COR-L47 (cell line): ENCODE measurements around the gene CHRDL2.

Experiments
- DNase-seq: peaks from one replicate; lab custom pipeline; 2025; lab: John Stamatoyannopoulos, UW

CHRDL2 gene

DNA sequence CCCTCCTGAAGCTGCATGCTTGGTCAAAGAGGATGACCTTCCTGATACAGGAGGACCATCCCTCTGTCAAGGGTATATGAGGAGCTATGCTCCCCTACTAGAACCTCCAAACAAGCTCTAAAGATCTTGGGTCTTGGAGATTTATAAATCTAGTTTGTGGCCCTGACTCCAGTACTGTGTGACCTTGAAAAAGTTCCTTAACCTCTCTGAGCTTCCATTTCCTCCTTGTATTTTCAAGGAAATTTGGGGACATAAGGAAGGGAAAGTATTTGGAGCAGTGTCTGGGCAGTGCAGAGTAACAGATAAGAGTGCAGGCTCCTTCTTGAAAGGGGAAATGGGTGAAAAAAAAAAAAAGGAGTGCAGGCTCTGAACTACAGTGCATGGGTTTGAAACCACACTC lies 45.9 kb downstream of the CHRDL2 start:
- DNase-seq, result no peak

GRCh38 chr11:74684661-74685060 lies 46.6 kb downstream of the CHRDL2 start:
- DNase-seq, result no peak

DNA sequence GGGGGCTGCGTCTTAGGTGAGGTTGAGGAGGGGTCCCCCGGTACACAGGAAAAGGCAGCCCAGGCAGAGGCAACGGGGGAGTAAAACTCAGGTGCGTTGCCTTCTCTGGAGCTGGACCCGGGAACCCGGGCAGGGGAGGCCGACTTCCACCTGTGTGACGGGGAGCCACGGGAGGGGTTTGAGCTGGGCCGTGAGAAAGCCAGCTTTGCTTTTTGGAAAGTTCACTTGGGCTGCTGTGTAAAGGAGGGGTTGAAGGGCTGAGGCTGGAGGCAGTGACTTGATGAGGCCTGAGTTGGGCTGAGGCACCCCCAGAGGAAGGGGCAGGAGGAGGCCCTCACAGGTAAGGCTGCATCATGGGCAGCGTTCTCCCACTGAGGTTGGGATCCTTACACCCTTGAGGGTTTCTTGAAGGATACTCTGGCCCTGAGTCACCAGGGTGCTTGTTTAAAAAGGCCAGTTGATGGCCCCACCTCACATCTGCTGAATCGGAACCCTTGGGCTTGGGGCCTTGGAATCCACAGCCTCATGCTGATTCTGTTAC lies 47.2 kb downstream of the CHRDL2 start:
- DNase-seq, result no peak

DNA sequence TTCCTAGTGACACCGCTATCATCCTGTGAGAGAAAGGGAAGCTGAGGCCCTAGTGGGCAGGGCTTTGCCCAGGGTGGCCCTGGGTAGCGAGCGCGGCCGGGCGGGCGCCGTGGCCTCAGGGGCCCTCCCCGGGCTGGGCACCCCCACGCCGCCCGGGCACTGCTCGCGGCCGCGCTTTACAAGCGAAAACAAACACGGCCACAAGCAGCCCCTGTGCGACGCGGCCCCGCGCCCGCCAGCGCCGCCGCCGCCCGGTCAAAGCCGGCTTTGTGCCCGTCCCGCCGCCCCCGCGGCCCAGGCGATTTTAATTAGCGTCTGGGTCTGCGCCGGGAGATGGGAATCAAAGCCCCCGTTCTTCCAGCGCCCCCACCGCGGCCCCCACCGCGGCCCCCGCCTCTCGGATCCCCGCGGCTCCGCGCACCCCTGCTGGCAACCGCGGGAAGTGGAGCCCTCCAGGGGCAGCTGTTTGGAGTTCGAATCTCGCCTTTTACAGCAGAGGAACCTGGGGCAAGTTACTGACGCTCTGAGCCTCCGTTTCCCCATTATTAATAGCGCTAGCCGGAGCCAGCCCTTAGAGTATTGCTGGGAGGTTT lies 47.9 kb downstream of the CHRDL2 start:
- DNase-seq, result no peak

GRCh38 chr11:74682731-74683278 lies 48.4 kb downstream of the CHRDL2 start:
- no peak for DNase-seq

DNA sequence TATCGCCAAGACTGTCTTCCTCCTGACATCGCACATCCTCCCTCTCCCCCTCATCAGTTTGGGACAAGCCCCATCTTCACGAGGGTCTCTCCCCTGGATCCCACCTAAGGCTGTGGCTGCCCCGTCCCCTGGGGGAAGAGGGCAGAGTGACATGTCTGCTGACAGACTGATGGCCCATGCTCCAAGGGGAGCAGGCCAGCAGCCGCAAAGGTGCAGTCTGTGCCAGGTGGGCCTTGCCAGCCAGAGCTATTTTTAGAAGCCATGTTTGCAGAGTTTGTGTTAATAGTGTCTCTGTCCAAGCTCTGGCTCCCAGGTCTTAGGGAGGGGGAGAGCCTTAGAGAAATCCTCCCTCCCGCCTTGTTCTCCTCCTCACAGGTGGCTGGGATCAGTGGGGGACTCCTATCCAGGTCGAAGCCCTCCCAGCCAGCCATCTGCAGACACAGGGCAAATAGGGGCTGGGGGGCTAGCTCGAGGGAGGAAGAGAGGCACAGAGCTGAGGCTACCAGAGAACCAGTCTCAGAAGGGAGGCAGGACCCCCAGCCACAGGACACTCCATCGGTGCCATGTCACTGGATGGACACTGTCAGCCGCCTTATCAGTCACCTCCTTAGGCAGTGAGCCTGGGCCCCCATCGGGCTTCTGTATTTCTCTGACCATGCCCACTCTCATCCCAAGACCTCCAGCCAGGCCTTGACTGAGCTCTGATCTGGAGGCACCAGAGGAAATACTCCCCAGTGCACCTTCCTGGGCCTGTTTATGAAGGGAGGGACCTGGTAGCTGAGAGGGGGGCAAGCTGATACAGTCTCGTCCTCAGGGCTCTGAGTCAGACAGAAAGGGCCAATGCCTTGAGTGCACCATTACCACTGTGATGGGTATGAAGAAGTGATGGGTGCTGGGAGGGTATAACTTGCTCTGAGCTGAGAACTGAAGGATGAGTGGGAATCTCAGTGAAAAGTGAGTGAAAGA lies 49.3 kb downstream of the CHRDL2 start:
- DNase-seq, result peak; percentile 13

- DNase-seq, result no peak
Observed at GRCh38 chr11:74680703-74681531, 50.3 kb downstream of the CHRDL2 start.

GRCh38 chr11:74680035-74680671 lies 51.1 kb downstream of the CHRDL2 start:
- no peak for DNase-seq

DNA sequence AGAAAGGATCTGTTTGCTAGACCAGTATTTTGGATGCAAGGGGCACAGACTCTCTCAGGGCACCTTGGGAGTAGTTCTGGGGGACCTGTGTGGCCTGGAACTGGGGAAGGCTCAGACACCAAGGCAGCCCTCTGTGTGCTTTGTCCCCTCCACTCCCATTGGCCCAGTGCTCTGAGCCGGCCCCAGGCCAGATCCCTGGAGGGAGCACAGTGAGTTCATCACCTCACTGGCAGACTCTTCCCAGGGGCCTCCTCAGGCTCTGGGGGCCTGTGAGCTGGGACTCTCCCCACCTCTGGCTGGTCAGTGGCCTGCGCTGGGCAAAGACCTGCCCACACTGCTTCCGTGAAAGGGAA lies 51.7 kb downstream of the CHRDL2 start:
- no peak for DNase-seq

DNA sequence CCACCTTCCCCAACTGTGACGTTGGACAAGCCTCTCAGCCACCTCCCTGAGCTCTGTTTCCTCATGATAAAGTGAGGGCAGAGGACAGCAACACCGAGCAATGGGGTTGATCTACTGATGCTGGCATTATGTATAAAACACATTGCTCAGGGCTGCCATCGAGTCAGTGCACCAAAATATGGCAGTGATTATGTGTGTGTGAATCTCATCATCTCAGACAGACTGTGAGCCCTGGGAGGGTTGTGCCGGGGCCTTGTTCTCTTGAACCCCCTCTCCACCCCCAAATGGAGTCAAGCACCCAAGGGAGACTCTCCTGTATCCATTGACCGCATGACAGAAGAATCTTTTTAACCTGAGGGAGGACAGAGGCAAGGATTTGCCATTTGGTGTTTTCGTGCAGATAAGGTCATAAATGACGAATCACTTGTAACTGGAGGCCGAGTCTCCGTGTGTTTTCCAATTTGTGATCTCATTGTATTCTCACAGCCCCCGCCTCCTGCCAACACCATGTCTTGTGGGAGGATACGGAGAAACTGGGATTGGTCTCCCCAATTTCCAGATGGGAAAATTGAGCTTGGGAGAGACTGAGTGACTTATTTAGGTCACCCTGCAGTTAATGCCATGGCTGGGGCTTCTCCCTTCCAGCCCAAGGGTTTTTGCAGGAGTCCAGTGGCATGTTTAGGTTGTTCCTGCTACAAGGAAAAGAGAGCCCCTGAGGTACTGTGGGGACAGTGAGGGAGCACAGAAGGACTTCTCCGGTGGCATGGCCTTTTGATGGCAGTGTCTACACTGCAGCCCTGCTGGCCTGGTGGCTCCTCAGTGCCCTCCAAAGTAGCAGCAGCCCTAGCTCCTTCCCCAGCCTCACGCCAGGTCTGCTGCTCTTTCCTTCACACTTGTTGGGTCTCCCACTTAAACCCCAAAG lies 52.4 kb downstream of the CHRDL2 start:
- DNase-seq, result no peak

DNA sequence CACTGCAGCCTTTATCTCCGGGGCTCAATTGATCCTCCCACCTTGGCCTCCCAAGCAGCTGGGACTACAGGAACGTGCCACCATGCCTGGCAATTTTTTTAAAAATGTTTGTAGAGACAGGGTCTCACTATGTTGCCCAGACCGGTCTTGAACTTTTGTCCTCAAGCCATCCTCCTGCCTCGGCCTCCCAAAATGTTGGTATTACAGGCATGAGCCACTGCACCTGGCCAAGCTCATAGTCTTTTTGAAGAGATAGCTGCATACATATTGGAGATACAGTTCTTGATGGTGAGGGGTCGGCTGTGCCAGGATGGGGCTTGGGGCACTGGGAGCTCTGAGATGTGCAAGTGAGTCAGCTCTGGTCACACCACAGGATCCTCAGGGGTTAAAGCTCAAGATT lies 53.2 kb downstream of the CHRDL2 start:
- DNase-seq, result no peak

DNA sequence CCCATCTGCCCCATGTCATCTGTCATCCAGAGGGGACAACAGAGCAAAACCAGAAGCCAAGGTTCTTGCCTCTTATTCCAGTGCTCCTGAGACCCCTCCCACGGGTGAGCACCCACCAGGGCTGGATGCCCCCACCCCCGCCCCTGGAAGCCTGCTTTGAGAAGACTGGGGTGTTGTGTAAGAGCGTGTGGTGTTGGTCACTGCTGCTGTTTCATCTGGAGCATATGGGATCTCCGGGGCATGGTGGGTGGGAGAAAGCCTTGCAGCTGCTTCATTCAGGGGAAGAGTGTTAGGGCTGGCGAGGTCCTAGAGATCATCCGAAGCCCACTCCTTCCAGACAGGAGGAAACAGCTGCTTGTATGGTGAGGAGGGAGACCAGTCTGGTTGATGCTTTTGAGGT lies 54.1 kb downstream of the CHRDL2 start:
- DNase-seq, result no peak

DNA sequence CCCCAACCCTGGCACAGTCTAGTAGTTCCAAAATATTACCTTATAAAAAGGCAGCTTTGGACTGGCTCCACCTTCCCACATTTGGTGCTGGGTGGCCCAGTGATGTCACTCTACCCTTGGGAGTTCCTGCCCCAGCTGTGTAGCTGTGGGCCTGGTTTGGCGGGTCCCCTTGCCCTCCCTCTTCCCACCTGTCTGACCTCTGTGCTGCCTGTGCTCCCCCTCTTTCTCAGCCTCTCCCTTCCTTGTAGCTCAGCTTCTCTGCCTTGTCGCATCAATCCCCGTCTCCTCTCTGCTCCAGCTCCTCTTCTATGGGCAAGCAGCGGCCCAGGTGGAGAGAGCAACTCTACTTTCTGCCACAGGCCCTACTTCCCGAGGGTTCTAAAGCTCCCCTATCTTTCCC lies 54.6 kb downstream of the CHRDL2 start:
- no peak for DNase-seq

GRCh38 chr11:74675761-74676160 lies 55.5 kb downstream of the CHRDL2 start:
- DNase-seq, result no peak

DNA sequence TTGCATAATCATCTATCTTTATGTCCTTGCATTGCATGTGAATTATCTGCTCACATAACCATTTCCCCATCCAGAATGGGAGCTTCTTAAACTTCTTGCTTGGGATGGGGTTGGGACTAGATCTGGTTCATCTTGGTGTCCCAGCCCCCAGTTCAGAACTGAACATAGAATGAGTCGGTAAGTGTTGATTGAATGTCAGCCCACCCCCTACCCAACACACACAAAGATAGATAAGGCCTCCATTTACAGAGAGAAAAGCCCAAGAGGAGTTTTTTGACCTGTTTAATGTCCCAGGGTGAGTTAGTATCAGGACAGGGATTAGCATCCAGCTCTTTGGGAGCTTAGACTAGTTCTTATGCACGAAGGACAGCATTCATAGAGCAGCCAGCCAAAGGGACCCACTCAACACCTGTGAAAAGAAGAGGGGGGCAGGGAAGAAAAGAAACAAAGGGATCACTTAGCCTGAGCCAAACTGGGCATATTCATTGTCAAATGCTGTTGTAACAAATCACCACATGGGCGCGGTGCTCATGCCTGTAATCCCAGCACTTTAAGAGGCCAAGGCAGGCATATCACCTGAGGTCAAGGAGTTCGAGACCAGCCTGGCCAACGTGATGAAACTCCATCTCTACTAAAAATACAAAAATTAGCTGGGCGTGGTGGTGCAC lies 57.4 kb downstream of the CHRDL2 start:
- DNase-seq, result no peak

DNA sequence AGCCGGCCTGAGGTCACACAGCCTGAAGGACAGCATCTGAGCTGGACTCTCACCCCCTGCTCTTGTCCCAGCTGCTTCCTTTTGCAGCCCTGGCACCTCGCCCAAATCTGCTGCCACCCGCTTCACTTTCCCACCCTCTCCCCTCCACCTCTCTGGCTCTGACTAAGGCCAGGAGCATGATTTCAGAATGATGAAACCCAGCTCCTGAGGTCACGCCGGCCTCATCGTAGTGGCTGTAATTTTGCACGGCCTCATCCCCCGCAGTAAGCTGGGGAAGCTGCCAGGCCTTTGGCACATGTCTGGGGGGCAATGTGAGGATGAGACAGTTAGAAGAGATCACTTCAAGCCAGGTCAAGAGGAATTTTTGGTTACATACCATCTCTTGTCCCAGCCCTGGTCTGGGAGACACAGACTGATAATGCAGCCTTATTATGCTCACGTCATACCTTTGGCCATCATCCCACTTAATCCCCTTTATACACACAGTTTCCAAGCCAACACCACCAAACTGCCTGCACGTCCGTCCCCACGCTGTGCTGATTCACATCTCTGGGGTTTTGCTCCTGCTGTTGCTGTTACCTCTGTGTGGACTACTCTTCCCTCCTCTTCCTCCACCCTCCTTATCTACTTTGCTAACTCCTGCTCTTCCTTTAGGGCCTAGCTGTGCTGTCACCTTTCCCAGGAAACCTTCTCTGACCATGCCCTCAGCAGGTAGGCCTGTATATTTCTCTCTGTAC lies 58.1 kb downstream of the CHRDL2 start:
- DNase-seq, result no peak

DNA sequence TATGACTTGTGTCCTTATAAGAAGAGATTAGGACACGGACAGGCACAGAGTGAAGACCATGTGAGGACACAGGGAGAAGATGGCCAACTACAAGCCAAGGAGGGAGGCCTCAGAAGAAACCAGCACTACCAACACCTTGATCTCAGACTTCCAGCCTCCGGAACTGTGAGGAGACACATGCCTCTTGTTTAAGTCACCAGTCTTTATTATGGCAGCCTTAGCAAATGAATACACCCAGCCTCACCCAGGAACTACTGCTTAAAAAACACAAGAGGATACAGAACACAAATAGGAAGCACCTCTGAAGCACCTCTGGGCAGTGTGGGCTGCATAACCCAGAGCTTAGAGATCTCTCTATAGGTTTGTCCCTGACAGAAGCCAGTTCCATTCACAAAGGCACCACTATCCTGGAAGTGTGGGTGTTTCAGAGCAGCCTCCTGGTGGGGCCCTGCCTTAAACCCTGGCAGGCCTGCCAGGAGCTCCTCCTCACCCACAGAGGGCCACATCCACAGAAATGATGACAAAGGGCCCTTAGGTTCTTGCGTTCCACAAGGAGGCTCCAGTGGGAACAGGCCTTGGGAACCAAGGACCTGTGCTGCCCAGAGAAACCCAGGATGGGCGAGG lies 58.8 kb downstream of the CHRDL2 start:
- no peak for DNase-seq

DNA sequence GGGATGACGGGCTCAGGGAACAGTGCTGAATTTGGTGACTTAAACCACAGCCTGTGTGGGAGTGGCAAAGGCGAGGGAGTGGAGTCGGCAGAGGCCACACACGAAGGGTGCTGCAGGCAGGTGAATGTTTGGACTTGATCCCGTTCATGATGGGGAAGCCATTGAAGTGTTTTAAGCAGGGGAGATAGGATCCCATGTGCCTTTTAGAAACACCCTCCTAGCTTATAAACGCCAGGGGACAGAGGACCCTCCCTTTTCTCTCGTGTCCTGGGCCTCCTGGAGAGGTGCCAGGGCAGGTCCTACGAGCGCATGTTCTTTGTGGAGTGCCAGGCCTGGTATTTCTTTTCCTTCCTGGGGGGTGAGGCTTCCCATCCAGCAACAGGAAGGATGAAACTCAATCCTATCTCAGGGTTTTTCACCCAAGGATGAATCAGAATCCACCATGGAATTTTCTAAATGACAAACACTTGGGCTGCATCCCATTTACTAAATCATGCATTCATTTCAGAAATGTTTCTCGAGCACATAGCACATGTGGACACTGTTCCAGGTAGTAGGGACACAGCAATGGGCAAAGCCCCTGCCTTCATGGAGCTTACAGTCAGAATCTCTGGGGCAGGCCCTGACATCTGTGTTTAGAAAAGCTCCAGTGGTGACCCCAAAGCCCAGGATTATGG lies 59.6 kb downstream of the CHRDL2 start:
- DNase-seq, result no peak
